ENCODE data around the gene BIRC7.

The BIRC7 gene

GRCh38 chr20:63222541-63222940, 13.2 kb upstream of the BIRC7 start:
- H3K79me2 ChIP-seq (ENCODE audit: insufficient read depth, low read length) = no peaks in the 10 kb centered on the region
- H3K9ac ChIP-seq (ENCODE audit: low read length) = no peak overlapping the region
- H2AFZ ChIP-seq (ENCODE audit: low read length) = no peak overlapping the region
- TF ChIP-seq CTCF (IDR thresholded peaks at IDR 0.05; ENCODE audit: low read length) = no peak
- no peak for TF ChIP-seq EZH2 (IDR thresholded peaks at IDR 0.05; ENCODE audit: borderline replicate concordance, low read length)
- no peak overlapping the region for H3K4me3 ChIP-seq (ENCODE audit: low read depth, low read length, poor library complexity, severe bottlenecking)
- no peaks in the 10 kb centered on the region for H3F3A ChIP-seq (ENCODE audit: insufficient read depth, low read length)
- no peaks in the 10 kb centered on the region for H3K36me3 ChIP-seq (ENCODE audit: insufficient read depth, low read length)
- no peaks in the 10 kb centered on the region for H3K9me2 ChIP-seq (ENCODE audit: low read depth, low read length)
- H3K27me3 ChIP-seq (ENCODE audit: insufficient read depth, low read length) = no peaks in the 10 kb centered on the region
- no peak overlapping the region for H3K27ac ChIP-seq (ENCODE audit: low read depth, low read length, poor library complexity, severe bottlenecking)
- H3K4me1 ChIP-seq (ENCODE audit: insufficient read depth, low read length, severe bottlenecking) = no peaks in the 10 kb centered on the region
- no peaks in the 10 kb centered on the region for H3K9me3 ChIP-seq (ENCODE audit: low read length)
- H3K4me2 ChIP-seq (ENCODE audit: low read length) = no peak overlapping the region
- H4K20me1 ChIP-seq (ENCODE audit: insufficient read depth, low read length) = no peaks in the 10 kb centered on the region

GRCh38 chr20:63223121-63223825, 12.4 kb upstream of the BIRC7 start:
- H3K9me3 ChIP-seq (ENCODE audit: low read length) = no peaks in the 10 kb centered on the region
- H3K27me3 ChIP-seq (ENCODE audit: insufficient read depth, low read length) = no peaks in the 10 kb centered on the region; the same call in 1 of the 2 replicates
- no peak overlapping the region for H3K9ac ChIP-seq (ENCODE audit: low read length)
- no peaks in the 10 kb centered on the region for H3K79me2 ChIP-seq (ENCODE audit: insufficient read depth, low read length)
- H3K4me1 ChIP-seq (ENCODE audit: insufficient read depth, low read length, severe bottlenecking) = no peaks in the 10 kb centered on the region
- TF ChIP-seq CTCF (IDR thresholded peaks at IDR 0.05; ENCODE audit: low read length) = peak; percentile 80
- TF ChIP-seq EZH2 (IDR thresholded peaks at IDR 0.05; ENCODE audit: borderline replicate concordance, low read length) = no peak
- H3K9me2 ChIP-seq (ENCODE audit: low read depth, low read length) = no peaks in the 10 kb centered on the region
- no peak overlapping the region for H3K27ac ChIP-seq (ENCODE audit: low read depth, low read length, poor library complexity, severe bottlenecking)
- H3K4me2 ChIP-seq (ENCODE audit: low read length) = no peak overlapping the region
- no peaks in the 10 kb centered on the region for H3F3A ChIP-seq (ENCODE audit: insufficient read depth, low read length)
- H2AFZ ChIP-seq (ENCODE audit: low read length) = no peak overlapping the region
- H3K4me3 ChIP-seq (ENCODE audit: low read depth, low read length, poor library complexity, severe bottlenecking) = no peak overlapping the region
- H3K36me3 ChIP-seq (ENCODE audit: insufficient read depth, low read length) = no peaks in the 10 kb centered on the region
- no peaks in the 10 kb centered on the region for H4K20me1 ChIP-seq (ENCODE audit: insufficient read depth, low read length)

GRCh38 chr20:63223826-63224207, 11.9 kb upstream of the BIRC7 start:
- no peak overlapping the region for H2AFZ ChIP-seq (ENCODE audit: low read length)
- no peaks in the 10 kb centered on the region for H3K9me2 ChIP-seq (ENCODE audit: low read depth, low read length)
- H3K9ac ChIP-seq (ENCODE audit: low read length) = no peak overlapping the region
- no peak overlapping the region for H3K27ac ChIP-seq (ENCODE audit: low read depth, low read length, poor library complexity, severe bottlenecking)
- no peak overlapping the region for H3K4me3 ChIP-seq (ENCODE audit: low read depth, low read length, poor library complexity, severe bottlenecking)
- H3K9me3 ChIP-seq (ENCODE audit: low read length) = no peaks in the 10 kb centered on the region
- no peaks in the 10 kb centered on the region for H3K79me2 ChIP-seq (ENCODE audit: insufficient read depth, low read length)
- H3K27me3 ChIP-seq (ENCODE audit: insufficient read depth, low read length) = peaks cover 5% of the 10 kb centered on the region
- H3K36me3 ChIP-seq (ENCODE audit: insufficient read depth, low read length) = no peaks in the 10 kb centered on the region
- no peaks in the 10 kb centered on the region for H3F3A ChIP-seq (ENCODE audit: insufficient read depth, low read length)
- no peaks in the 10 kb centered on the region for H3K4me1 ChIP-seq (ENCODE audit: insufficient read depth, low read length, severe bottlenecking)
- no peak overlapping the region for H3K4me2 ChIP-seq (ENCODE audit: low read length)
- no peak for TF ChIP-seq EZH2 (IDR thresholded peaks at IDR 0.05; ENCODE audit: borderline replicate concordance, low read length)
- no peak for TF ChIP-seq CTCF (IDR thresholded peaks at IDR 0.05; ENCODE audit: low read length)
- no peaks in the 10 kb centered on the region for H4K20me1 ChIP-seq (ENCODE audit: insufficient read depth, low read length)

Data from OCI-LY1 (cell line).